Measurements from ENCODE around the gene PPARD. TPM values are rescaled to one million over a fixed set of nuclear protein-coding genes. Genes with fewer than 3 reads are reported as not detected.

PPARD gene
- polyA plus RNA-seq, 1 experiment: 40.9 TPM

DNA sequence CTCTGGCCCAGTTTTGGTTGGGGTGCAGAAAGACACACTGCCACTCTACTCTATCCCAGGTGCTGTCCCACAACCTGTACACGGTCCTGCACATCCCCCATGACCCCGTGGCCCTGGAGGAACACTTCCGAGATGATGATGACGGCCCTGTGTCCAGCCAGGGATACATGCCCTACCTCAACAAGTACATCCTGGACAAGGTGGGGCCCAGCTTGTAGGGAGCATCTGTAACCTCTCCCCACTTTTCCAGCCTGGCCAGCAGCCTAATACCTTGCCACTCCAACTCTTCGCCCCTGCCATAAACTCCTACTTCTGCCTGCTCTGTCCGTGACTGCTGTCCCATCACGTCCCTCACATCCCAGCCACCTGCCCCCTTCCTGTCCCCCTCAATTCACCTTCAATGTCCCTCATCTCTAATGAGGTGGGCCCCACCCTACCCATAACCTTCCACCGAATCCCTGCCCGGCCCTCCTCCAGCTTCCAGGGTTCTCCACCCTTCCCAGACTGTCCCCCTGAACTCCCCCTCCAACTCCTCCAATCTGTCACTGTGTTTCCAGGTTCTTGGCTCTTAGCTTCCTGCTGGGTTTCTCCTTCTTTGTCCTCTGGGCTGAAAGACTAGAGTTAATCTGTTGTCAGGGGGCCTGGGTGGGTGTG, 32.6 kb upstream of the PPARD start:
- Histone ChIP-seq H3K4me3 (ENCODE audit: low read depth, low read length) (no peak overlapping the region), H3K27me3 (ENCODE audit: control insufficient read depth, insufficient read depth, low read length) (no peaks in the 10 kb centered on the region), H3K36me3 (ENCODE audit: control insufficient read depth, insufficient read depth, low read length) (no peaks in the 10 kb centered on the region)
- DNase-seq (ENCODE audit: low read depth): no peak
- TF ChIP-seq, protein P1, sequence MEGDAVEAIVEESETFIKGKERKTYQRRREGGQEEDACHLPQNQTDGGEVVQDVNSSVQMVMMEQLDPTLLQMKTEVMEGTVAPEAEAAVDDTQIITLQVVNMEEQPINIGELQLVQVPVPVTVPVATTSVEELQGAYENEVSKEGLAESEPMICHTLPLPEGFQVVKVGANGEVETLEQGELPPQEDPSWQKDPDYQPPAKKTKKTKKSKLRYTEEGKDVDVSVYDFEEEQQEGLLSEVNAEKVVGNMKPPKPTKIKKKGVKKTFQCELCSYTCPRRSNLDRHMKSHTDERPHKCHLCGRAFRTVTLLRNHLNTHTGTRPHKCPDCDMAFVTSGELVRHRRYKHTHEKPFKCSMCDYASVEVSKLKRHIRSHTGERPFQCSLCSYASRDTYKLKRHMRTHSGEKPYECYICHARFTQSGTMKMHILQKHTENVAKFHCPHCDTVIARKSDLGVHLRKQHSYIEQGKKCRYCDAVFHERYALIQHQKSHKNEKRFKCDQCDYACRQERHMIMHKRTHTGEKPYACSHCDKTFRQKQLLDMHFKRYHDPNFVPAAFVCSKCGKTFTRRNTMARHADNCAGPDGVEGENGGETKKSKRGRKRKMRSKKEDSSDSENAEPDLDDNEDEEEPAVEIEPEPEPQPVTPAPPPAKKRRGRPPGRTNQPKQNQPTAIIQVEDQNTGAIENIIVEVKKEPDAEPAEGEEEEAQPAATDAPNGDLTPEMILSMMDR (IDR thresholded peaks at IDR 0.05; ENCODE audit: insufficient read depth, low read depth, low read length): no peak
- CTCF ChIA-PET: interaction anchor here (1.0 to 2.2 kb wide), 3 partner anchors 12 to 23 kb away, joined by 3 to 6 read pairs (median 6); partner anchors contain the start of gene DEF6
- POLR2A ChIA-PET: no interaction called here

DNA sequence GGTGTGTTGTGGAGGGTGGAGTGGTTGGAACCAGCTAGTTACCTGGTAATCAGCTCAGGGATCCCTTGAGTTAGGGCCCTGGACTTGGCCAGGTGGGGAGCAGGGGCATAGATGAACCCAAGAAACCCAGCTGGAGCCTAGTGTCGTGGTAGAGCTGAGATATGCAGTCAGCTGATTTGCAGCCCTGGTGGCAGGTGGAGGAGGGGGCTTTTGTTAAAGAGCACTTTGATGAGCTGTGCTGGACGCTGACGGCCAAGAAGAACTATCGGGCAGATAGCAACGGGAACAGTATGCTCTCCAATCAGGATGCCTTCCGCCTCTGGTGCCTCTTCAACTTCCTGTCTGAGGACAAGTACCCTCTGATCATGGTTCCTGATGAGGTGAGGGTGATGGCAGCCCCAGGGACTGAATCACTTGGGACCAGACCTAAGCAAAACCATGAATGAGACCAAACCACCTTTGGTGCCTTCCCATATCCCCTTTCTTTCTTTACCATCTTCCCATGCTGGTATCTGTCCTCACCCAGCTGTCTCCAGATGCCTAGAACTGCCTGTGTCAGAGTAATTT, 32.0 kb upstream of the PPARD start:
- TF ChIP-seq, protein P1 (IDR thresholded peaks at IDR 0.05; ENCODE audit: insufficient read depth, low read depth, low read length): no peak
- POLR2A ChIA-PET: no interaction called here

DNA sequence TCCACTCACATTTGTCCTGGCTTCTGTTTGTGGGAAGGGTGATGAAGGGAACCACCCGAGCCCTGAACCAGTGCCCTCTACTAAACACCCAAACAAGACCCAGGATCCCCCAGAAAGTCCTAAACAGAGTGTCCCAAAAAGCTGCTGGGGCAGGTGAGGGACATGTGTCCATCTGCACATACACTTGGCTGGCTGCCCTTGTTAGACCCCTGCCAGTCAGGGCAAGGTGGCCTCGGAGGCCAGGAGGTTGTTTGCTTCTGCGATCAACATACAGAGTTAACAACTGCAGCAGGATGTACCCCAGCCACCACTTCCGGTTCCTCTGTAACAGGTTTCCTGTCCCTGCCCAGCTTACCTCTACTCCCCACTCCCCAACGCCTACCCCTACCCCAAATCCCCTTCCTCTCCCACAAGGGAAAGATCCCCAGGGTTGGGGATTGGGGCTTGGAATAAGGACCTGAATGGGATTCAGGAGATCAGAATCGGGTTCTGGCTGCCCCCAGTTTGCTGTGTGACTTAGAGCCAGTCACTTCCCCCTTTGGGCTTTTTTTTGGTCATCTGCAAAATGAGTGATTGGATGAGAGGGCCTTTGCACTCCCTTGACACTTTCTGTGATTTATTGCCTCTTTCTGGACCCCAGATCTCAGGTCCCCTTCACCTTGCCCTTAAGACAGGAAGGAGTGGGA, 30.8 kb upstream of the PPARD start:
- DNase-seq (ENCODE audit: low read depth): no peak
- Histone ChIP-seq H3K4me3 (ENCODE audit: low read depth, low read length) (no peak overlapping the region), H3K27me3 (ENCODE audit: control insufficient read depth, insufficient read depth, low read length) (no peaks in the 10 kb centered on the region), H3K36me3 (ENCODE audit: control insufficient read depth, insufficient read depth, low read length) (no peaks in the 10 kb centered on the region)
- TF ChIP-seq, protein P1 (IDR thresholded peaks at IDR 0.05; ENCODE audit: insufficient read depth, low read depth, low read length): no peak
- POLR2A ChIA-PET: no interaction called here
- CTCF ChIA-PET: interaction anchor here (1.2 kb wide), 1 partner anchor 14 kb away, joined by 3 read pairs; the partner anchor contains the start of gene DEF6

More for the DNA sequence above, 32.0 kb upstream of the PPARD start:
- no peak for DNase-seq (ENCODE audit: low read depth)
- no peaks in the 10 kb centered on the region for H3K27me3 ChIP-seq (ENCODE audit: control insufficient read depth, insufficient read depth, low read length)
- H3K4me3 ChIP-seq (ENCODE audit: low read depth, low read length): no peak overlapping the region
- H3K36me3 ChIP-seq (ENCODE audit: control insufficient read depth, insufficient read depth, low read length): no peaks in the 10 kb centered on the region
- CTCF ChIA-PET: interaction anchor here (0.5 to 2.2 kb wide), 3 partner anchors 12 to 109 kb away, joined by 3 to 6 read pairs (median 4); partner anchors contain the start of gene DEF6

DNA sequence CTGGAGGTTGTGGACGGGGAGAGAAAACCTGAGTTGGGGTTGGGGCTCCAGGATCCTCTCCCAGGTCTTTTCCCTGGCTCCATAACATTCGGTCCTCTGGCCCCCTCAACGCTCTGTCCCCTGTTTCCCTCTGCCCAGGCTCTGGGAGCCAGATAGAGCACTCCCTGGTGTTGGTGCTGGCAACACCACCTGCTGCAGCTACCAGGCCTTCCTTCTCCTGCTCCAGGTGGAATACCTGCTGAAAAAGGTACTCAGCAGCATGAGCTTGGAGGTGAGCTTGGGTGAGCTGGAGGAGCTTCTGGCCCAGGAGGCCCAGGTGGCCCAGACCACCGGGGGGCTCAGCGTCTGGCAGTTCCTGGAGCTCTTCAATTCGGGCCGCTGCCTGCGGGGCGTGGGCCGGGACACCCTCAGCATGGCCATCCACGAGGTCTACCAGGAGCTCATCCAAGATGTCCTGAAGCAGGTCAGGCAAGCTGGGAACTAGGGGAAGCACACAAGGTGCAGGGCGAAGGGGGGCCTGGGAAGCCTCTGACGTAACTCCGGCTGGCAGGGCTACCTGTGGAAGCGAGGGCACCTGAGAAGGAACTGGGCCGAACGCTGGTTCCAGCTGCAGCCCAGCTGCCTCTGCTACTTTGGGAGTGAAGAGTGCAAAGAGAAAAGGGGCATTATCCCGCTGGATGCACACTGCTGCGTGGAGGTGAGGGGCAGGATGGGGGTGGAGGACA, 30.1 kb upstream of the PPARD start:
- ChIA-PET CTCF (interaction anchor here (1.2 kb wide), 1 partner anchor 15 kb away, joined by 3 read pairs; the partner anchor contains the start of gene DEF6), POLR2A (no interaction called here)

More for the DNA sequence above, 30.1 kb upstream of the PPARD start:
- no peak for DNase-seq (ENCODE audit: low read depth)
- H3K27me3 ChIP-seq (ENCODE audit: control insufficient read depth, insufficient read depth, low read length): no peaks in the 10 kb centered on the region
- TF ChIP-seq, protein P1 (IDR thresholded peaks at IDR 0.05; ENCODE audit: insufficient read depth, low read depth, low read length): no peak
- H3K4me3 ChIP-seq (ENCODE audit: low read depth, low read length): no peak overlapping the region
- no peaks in the 10 kb centered on the region for H3K36me3 ChIP-seq (ENCODE audit: control insufficient read depth, insufficient read depth, low read length)

Data from BJ (cell line).